Liver (tissue), 3 donors: ENCODE measurements around the gene CYB561.

Source experiments
- FOXA1 ChIP-seq: IDR thresholded peaks from 2 replicates; pipeline ENCODE4 v1.6.1; 2016; ENCODE audit warnings: antibody characterized with exemption
- GABPA ChIP-seq, 2 donors: IDR thresholded peaks in 1 of 2; conservative IDR thresholded peaks in 1 of 2; 2 replicates each; pipeline ENCODE4 v1.6.1; 2016; ENCODE audit warnings: antibody characterized with exemption in 2 of 2, mild to moderate bottlenecking in 1 of 2, moderate library complexity in 1 of 2
- JUND ChIP-seq, 2 donors: IDR thresholded peaks; 2 replicates each; pipeline ENCODE4 v1.6.1; 2016; ENCODE audit warnings: antibody characterized with exemption in 2 of 2
- RAD21 ChIP-seq, 2 donors: IDR thresholded peaks; 2 replicates each; pipeline ENCODE4 v1.6.1; 2016; ENCODE audit warnings: antibody characterized with exemption in 2 of 2, mild to moderate bottlenecking in 2 of 2
- RXRA ChIP-seq, 2 donors: IDR thresholded peaks; 2 replicates each; pipeline ENCODE4 v1.6.1; 2017 to 2018; ENCODE audit warnings: antibody characterized with exemption in 2 of 2, mild to moderate bottlenecking in 1 of 2
- SP1 ChIP-seq: IDR thresholded peaks from 2 replicates; pipeline ENCODE4 v1.6.1; 2018; ENCODE audit warnings: antibody characterized with exemption, mild to moderate bottlenecking
- TAF1 ChIP-seq: conservative IDR thresholded peaks from 2 replicates; pipeline ENCODE4 v1.6.1; 2016; ENCODE audit warnings: antibody characterized with exemption, mild to moderate bottlenecking
- YY1 ChIP-seq: IDR thresholded peaks from 2 replicates; pipeline ENCODE4 v1.6.1; 2016; ENCODE audit warnings: antibody characterized with exemption, mild to moderate bottlenecking
- TF ChIP-seq, protein P1 (sequence below): fragments of 150-350 bp; IDR thresholded peaks from 2 replicates; pipeline ENCODE4 v1.5.1; 2017; ENCODE audit warnings: improper control_type of control experiment, low read depth, low read length; ENCODE audit not compliant: missing input control
- TF ChIP-seq, protein P2 (sequence below): IDR thresholded peaks from 2 replicates; pipeline ENCODE4 v1.6.1; 2016; ENCODE audit warnings: antibody characterized with exemption
- TF ChIP-seq, protein P3 (sequence below): IDR thresholded peaks from 2 replicates; pipeline ENCODE4 v1.6.1; 2016; ENCODE audit warnings: antibody characterized with exemption
- TF ChIP-seq, protein P4 (sequence below): IDR thresholded peaks from 2 replicates; pipeline ENCODE4 v1.6.1; 2016; ENCODE audit warnings: antibody characterized with exemption, mild to moderate bottlenecking
- TF ChIP-seq, protein P5 (sequence below): IDR thresholded peaks from 2 replicates; pipeline ENCODE4 v1.6.1; 2016; ENCODE audit warnings: antibody characterized with exemption
- donor health status: healthy.
- donor health status: healthy.

DNA sequence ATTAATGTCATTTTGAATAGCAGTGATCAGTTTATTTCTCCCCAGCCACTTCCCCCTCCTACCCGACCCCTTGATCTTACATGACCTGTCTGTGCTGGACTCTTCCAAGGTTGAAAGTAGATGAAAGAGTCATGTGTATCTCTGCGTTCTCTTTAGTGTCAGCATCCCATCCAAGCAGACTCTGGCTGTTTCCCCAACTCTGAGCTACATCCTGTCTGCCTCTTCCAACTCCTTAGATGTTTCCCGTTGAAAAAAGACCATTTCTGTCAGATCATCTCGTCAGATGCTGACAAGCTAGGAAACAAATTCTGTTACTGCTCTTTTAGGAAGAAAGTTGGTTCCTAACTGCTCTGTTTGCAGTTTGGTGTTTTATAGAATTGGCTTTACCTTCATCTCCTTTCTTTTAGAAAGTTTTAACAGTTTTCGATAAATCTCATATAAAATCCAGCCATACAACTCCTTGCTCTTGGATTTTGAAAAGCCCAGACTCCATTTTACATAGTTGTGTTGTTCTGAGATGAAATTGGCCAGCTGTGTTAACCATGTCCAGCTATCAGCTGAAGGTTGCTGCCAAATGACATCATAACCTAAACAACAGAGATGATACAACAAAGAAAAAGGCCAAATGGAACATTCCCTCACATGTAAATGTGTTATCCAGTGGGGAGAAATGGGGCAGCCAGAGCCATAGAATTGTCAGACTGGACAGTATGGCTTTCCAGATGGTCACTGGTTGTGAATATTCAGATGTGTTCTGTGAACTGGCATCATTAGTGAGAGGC lies 43.5 kb downstream of the CYB561 start:
- TF ChIP-seq RXRA (IDR thresholded peaks at IDR 0.05): no peak
- TF ChIP-seq GABPA (IDR thresholded peaks at IDR 0.05 in 1 of 2, conservative IDR thresholded peaks at IDR 0.05 in 1 of 2): no peak
- no peak for TF ChIP-seq TAF1
- TF ChIP-seq, protein P1, sequence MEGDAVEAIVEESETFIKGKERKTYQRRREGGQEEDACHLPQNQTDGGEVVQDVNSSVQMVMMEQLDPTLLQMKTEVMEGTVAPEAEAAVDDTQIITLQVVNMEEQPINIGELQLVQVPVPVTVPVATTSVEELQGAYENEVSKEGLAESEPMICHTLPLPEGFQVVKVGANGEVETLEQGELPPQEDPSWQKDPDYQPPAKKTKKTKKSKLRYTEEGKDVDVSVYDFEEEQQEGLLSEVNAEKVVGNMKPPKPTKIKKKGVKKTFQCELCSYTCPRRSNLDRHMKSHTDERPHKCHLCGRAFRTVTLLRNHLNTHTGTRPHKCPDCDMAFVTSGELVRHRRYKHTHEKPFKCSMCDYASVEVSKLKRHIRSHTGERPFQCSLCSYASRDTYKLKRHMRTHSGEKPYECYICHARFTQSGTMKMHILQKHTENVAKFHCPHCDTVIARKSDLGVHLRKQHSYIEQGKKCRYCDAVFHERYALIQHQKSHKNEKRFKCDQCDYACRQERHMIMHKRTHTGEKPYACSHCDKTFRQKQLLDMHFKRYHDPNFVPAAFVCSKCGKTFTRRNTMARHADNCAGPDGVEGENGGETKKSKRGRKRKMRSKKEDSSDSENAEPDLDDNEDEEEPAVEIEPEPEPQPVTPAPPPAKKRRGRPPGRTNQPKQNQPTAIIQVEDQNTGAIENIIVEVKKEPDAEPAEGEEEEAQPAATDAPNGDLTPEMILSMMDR: no peak
- no peak for TF ChIP-seq YY1
- TF ChIP-seq, protein P2, sequence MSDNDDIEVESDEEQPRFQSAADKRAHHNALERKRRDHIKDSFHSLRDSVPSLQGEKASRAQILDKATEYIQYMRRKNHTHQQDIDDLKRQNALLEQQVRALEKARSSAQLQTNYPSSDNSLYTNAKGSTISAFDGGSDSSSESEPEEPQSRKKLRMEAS: no peak
- no peak for TF ChIP-seq FOXA1
- TF ChIP-seq, protein P3, sequence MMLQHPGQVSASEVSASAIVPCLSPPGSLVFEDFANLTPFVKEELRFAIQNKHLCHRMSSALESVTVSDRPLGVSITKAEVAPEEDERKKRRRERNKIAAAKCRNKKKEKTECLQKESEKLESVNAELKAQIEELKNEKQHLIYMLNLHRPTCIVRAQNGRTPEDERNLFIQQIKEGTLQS: no peak
- no peak for TF ChIP-seq SP1
- TF ChIP-seq RAD21 (IDR thresholded peaks at IDR 0.05): no peak
- no peak for TF ChIP-seq JUND (IDR thresholded peaks at IDR 0.05)
- TF ChIP-seq, protein P4, sequence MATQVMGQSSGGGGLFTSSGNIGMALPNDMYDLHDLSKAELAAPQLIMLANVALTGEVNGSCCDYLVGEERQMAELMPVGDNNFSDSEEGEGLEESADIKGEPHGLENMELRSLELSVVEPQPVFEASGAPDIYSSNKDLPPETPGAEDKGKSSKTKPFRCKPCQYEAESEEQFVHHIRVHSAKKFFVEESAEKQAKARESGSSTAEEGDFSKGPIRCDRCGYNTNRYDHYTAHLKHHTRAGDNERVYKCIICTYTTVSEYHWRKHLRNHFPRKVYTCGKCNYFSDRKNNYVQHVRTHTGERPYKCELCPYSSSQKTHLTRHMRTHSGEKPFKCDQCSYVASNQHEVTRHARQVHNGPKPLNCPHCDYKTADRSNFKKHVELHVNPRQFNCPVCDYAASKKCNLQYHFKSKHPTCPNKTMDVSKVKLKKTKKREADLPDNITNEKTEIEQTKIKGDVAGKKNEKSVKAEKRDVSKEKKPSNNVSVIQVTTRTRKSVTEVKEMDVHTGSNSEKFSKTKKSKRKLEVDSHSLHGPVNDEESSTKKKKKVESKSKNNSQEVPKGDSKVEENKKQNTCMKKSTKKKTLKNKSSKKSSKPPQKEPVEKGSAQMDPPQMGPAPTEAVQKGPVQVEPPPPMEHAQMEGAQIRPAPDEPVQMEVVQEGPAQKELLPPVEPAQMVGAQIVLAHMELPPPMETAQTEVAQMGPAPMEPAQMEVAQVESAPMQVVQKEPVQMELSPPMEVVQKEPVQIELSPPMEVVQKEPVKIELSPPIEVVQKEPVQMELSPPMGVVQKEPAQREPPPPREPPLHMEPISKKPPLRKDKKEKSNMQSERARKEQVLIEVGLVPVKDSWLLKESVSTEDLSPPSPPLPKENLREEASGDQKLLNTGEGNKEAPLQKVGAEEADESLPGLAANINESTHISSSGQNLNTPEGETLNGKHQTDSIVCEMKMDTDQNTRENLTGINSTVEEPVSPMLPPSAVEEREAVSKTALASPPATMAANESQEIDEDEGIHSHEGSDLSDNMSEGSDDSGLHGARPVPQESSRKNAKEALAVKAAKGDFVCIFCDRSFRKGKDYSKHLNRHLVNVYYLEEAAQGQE: no peak
- TF ChIP-seq, protein P5, sequence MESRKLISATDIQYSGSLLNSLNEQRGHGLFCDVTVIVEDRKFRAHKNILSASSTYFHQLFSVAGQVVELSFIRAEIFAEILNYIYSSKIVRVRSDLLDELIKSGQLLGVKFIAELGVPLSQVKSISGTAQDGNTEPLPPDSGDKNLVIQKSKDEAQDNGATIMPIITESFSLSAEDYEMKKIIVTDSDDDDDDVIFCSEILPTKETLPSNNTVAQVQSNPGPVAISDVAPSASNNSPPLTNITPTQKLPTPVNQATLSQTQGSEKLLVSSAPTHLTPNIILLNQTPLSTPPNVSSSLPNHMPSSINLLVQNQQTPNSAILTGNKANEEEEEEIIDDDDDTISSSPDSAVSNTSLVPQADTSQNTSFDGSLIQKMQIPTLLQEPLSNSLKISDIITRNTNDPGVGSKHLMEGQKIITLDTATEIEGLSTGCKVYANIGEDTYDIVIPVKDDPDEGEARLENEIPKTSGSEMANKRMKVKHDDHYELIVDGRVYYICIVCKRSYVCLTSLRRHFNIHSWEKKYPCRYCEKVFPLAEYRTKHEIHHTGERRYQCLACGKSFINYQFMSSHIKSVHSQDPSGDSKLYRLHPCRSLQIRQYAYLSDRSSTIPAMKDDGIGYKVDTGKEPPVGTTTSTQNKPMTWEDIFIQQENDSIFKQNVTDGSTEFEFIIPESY: no peak
